Gastroesophageal sphincter (tissue), 3 donors: ENCODE results near the gene YPEL1.

Experiments
- CTCF ChIP-seq, 4 experiments: fragments of 200-600 bp in 2 of 4; fragments of 450-650 bp in 2 of 4; sonication (generic) in 1 of 4; IDR thresholded peaks; one replicate each; pipeline ENCODE4 v1.5.1; 2017 to 2019; ENCODE audit warnings: antibody characterized with exemption in 4 of 4, mild to moderate bottlenecking in 2 of 4, moderate library complexity in 2 of 4
- EP300 ChIP-seq: sonication (generic); formaldehyde crosslinking; IDR thresholded peaks from one replicate; pipeline ENCODE4 v1.6.1; 2017; ENCODE audit warnings: antibody characterized with exemption, mild to moderate bottlenecking
- POLR2A ChIP-seq, 2 donors: fragments of 450-650 bp; IDR thresholded peaks; one replicate each; pipeline ENCODE4 v1.6.1; 2017; ENCODE audit warnings: antibody characterized with exemption in 2 of 2, mild to moderate bottlenecking in 2 of 2, moderate library complexity in 1 of 2
- POLR2AphosphoS5 ChIP-seq: sonication (generic); formaldehyde crosslinking; IDR thresholded peaks from one replicate; pipeline ENCODE4 v1.6.1; 2017; ENCODE audit warnings: antibody characterized with exemption

- no peak for TF ChIP-seq POLR2A (IDR thresholded peaks at IDR 0.05)
- no peak for TF ChIP-seq POLR2AphosphoS5
- TF ChIP-seq CTCF (IDR thresholded peaks at IDR 0.05) = no peak
- no peak for TF ChIP-seq EP300
These were observed 16.7 kb upstream of the YPEL1 start for GRCh38 chr22:21752276-21752675.
